ENCODE measurements around the gene TMEM161A.
"Not testable (repeated sequence)": the region's sequence is repeated elsewhere in the genome, so short reads cannot be mapped to it uniquely, and the experiment has no call there.

The TMEM161A gene

GRCh38 chr19:19154768-19155494 lies 16.7 kb upstream of the TMEM161A start:
- no peak for DNase-seq

- no peak for DNase-seq
Observed at GRCh38 chr19:19152668-19153384, 14.5 kb upstream of the TMEM161A start.

GRCh38 chr19:19151418-19151817 lies 13.1 kb upstream of the TMEM161A start:
- DNase-seq, result no peak

GRCh38 chr19:19149435-19149834 lies 11.2 kb upstream of the TMEM161A start:
- DNase-seq, result no peak

GRCh38 chr19:19148504-19148903 lies 10.2 kb upstream of the TMEM161A start:
- DNase-seq, result not testable (repeated sequence)

GRCh38 chr19:19147344-19147743 lies 9.1 kb upstream of the TMEM161A start:
- no peak for DNase-seq

- DNase-seq, result no peak
Observed at GRCh38 chr19:19146865-19147264, 8.6 kb upstream of the TMEM161A start.

- DNase-seq, result peak; percentile 8 to 18
Observed at GRCh38 chr19:19145684-19146608, 7.7 kb upstream of the TMEM161A start.

GRCh38 chr19:19145281-19145680 lies 7.0 kb upstream of the TMEM161A start:
- no peak for DNase-seq

- no peak for DNase-seq
Observed at GRCh38 chr19:19142347-19142746, 4.1 kb upstream of the TMEM161A start.

GRCh38 chr19:19140476-19140875 lies 2.2 kb upstream of the TMEM161A start:
- no peak for DNase-seq

- DNase-seq, result no peak
Observed at GRCh38 chr19:19139876-19140229, 1.6 kb upstream of the TMEM161A start.

GRCh38 chr19:19137556-19138108 lies 646 bp downstream of the TMEM161A start:
- no peak for DNase-seq

- DNase-seq, result not testable (repeated sequence)
Observed at GRCh38 chr19:19135713-19136112, 2.6 kb downstream of the TMEM161A start.

GRCh38 chr19:19134687-19135158 lies 3.6 kb downstream of the TMEM161A start:
- no peak for DNase-seq

- DNase-seq, result no peak
Observed at GRCh38 chr19:19133985-19134384, 4.3 kb downstream of the TMEM161A start.

- no peak for DNase-seq
Observed at GRCh38 chr19:19132912-19133311, 5.4 kb downstream of the TMEM161A start.

GRCh38 chr19:19131989-19132388 lies 6.3 kb downstream of the TMEM161A start:
- no peak for DNase-seq

GRCh38 chr19:19126102-19126501 lies 12.2 kb downstream of the TMEM161A start:
- no peak for DNase-seq

GRCh38 chr19:19123386-19123785 lies 14.9 kb downstream of the TMEM161A start:
- DNase-seq, result no peak

GRCh38 chr19:19122902-19123301 lies 15.4 kb downstream of the TMEM161A start:
- DNase-seq, result no peak

GRCh38 chr19:19121371-19121770 lies 16.9 kb downstream of the TMEM161A start:
- no peak for DNase-seq
